ENCODE data around the gene GSG1L. TPM values are rescaled to one million over a fixed set of nuclear protein-coding genes. Genes with fewer than 3 reads are reported as not detected.

The GSG1L gene
- total RNA-seq, 1 donor from 2014 or later, result not detected

DNA sequence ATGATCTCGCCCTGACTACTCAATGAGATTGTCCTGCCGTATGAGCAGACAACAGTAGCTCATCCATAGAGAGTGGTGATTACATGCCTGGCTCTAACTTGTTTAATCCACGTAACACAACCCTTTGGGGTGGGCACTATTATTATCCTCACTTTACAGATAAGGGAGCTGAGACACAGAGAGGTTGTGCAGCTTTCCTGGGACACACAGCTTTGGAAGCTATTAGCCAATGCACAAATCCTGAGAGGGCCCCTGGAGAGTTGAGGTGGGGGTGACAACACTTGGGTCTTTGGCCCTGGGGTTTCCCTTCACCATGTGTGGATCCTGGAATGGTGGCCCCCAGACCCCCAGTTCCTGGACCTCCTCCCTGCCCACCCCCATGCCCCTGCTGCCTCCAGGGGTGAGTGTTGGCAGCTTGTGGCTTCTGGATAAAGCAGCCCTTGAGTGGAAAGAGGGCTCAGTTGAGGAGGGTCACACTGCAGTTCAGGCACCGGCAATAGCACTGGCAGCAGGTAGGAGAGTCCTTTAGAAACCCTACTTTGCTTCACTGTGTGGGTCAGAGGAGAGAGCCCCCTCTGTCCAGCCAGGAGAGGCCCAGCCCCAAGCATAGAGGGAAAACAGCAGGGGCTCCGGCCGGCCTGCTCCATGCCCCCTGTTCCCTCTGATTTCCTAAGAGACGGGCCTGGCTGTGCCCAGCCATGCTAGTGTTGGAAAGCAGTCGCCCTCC lies 282.9 kb downstream of the GSG1L start:
- DNase-seq (ENCODE audit: low spot score) (no peak), ATAC-seq (no peak)

DNA sequence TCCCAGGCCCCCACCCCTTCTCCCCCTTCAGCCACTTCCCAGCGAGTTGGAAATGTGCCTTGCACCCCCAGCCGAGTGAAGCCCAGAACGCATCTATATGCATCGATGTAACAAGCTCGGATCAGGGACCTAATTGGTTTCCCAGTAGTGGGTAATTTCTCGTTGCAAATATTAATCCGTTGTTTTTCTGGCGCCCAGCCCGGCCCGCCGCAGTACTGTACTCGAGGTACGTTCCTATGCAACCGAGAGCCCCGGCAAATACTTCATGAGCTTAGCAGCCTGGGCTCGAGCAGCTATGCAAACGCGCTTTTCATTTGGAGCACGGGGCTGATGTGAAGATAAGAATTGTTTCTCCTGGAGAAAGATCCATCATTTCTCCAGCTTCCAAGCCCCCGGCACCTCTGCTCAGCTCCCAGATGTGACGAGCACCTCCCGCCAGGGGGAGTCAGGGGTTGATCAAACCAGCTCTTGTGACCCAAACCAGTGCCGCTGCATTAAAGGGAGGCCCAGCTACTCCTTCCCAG lies 283.8 kb downstream of the GSG1L start:
- no peak for ATAC-seq
- no peak for DNase-seq (ENCODE audit: low spot score)

DNA sequence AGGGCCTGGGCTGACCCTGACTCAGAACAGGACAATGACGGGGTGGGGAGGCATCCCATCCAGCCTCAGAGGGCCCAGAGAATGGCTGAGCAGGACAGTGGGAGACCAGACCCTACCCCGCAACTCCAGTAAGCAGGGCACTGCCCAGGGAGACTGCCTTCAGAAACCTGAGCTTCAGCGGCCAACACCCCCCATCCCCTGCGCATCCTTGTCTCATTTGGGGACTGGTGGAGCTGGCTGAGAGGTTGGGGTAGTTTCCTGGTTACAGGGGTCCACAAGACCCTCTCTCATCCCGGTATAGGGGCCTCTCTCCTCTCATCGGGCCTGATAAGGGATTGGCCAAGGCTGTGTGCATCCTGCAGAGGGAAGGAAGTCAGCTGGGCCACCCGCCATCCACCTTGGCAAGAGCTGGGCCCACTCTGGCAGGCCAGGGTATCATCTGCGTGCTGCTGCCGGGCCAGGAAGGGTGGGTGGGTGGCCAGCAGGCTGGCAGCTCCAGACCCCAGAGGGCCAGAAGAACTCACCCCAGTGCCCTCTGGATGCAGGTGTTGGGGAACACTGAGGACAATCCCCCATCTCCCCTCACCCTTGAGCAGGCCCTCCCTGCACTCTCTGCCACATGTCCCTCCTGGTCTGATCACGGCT lies 284.5 kb downstream of the GSG1L start:
- no peak for ATAC-seq

DNA sequence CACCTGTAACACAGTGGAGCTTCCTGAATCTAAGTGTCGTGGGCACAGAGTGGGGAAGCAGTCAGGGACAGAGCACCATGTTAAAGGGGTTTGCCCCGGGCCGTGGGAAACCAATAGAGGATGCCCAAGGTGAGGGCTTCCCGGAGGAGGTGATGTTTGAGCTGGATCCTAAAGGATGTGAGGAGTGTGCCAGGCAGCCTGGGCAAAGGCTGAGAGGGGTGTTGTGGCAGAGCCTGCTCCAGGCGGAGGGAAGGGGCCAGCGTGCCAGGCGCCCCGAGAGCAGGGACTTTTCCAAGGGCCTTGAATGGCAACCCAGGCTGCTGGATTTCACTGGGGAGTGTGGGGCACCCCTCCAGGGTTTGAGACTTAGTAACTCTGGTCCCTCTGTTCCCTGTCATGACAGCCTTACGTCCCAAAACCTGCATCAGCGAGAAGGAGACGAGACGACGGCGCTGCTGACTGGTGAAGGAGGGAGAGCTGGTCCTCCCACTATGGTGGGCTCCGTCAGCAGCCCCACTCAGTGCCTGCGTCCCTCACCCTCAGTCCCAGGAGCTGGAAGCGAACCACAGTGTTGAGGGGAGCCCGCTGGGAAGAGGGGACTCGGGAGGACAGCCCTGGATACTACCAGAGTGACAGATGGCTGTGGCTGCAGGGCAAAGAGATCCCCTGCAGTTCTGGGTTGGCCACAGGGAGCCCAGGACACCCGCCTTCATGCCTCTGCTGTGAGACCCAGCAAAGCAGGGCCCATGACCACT lies 285.2 kb downstream of the GSG1L start:
- ATAC-seq (no peak), DNase-seq (ENCODE audit: low spot score) (no peak)

More for the DNA sequence above, 284.5 kb downstream of the GSG1L start:
- no peak for DNase-seq (ENCODE audit: low spot score)

DNA sequence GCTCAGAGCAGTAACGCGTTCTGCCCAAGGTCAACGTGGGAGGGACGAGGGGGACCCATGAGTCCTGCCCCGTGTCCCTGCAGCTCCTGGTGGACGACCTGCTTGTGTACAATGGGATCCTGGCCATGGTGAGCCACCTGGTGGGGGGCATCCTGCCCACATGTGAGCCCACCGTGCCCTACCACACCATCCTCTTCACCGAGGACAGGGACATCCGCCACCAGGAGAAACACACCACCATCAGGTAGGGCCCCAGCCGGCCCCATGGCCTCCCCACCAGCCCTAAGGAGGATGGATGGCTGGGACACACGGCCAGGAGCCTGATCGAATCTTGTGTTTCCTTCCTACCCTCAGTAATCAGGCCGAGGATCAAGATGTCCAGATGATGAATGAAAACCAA lies 286.0 kb downstream of the GSG1L start:
- ATAC-seq, result no peak
- DNase-seq (ENCODE audit: low spot score), result no peak

DNA sequence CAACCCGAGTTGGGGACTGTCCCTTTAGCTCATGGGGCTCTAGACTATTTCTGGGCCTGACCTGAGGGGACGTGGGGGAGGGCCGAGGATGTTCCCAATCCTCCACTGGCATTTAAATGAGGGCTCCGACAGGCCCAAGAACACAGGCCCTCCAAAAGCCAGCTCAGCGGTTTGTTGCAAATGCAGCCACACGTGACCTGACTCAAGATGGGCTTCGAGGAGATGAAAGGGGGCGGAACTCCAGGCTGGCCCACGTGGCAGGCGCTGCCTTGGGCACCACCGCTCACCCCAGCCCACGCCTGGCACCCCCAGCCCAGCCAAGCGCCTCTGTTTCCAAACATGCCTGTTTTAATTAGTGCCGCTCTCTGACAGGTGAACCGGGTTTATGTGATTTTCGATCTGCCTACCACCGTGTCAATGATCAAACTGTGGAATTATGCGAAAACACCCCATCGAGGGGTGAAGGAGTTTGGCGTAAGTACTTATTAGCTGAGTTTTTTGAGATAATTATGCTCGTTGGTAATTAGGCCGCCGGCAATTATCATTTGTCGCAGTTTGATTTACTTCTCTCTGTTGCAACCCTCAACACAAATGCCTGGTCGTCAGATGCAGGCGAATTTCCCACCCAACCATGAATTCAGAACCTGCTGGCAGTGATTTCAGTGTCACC lies 286.8 kb downstream of the GSG1L start:
- no peak for DNase-seq (ENCODE audit: low spot score)
- ATAC-seq, result no peak

DNA sequence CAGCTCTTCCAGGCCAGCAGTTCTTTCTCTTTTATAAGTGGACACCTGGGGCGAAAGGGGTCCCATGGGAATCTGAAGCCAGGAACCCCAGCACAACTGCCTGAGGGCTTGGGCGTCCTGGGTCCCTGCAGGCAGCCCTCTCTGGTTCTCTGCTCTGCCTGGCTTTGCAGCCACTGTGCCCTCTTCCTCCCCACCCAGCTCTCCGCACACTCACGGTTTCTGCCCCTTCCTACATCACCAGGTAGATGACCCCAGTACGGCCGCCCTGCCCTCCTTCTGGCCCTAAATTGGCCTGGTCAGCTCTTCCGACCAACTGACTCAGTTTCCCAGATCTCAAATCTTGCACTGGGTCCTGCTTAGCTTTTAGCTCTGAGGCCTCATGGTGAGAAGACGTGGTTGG lies 288.3 kb downstream of the GSG1L start:
- ATAC-seq (no peak), DNase-seq (ENCODE audit: low spot score) (no peak)

DNA sequence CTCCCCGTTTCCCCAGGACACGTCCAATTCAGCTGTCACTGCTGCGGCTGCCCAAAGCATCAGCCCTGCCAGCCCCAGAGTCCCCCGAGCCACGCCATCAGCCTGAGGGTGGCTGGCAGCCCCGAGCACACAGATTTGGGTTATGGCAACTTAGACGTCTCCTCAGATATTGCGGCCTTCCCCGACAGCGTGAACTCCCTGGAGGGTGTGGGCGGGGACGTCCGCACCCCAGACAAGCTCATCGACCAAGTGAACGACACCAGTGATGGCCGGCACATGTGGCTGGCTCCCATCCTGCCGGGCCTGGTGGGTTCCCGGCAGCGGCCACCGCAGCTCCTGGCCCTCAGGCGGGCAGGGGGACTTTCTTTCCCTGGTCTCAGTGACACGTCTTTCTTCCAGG lies 288.7 kb downstream of the GSG1L start:
- DNase-seq (ENCODE audit: low spot score) (no peak), ATAC-seq (no peak)

DNA sequence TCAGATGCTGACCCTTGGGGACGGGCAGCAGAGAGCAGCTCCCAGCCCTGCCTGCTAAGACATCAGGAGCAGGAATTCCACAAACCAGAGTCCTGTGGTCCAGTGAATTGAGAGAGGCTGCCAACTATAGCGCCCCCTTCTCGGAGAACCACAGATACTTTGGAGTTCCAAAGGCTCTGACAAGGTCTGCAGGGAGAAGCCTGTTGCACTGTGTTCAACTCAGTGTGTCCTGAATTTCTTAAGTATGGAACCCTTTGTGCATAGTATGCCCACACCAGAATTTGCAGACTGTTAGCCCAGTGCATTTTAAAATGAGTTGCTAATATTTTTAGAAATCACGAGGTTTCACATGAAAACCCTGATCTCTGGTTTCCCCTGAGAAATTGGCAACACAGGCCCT lies 290.2 kb downstream of the GSG1L start:
- ATAC-seq, result no peak

DNA sequence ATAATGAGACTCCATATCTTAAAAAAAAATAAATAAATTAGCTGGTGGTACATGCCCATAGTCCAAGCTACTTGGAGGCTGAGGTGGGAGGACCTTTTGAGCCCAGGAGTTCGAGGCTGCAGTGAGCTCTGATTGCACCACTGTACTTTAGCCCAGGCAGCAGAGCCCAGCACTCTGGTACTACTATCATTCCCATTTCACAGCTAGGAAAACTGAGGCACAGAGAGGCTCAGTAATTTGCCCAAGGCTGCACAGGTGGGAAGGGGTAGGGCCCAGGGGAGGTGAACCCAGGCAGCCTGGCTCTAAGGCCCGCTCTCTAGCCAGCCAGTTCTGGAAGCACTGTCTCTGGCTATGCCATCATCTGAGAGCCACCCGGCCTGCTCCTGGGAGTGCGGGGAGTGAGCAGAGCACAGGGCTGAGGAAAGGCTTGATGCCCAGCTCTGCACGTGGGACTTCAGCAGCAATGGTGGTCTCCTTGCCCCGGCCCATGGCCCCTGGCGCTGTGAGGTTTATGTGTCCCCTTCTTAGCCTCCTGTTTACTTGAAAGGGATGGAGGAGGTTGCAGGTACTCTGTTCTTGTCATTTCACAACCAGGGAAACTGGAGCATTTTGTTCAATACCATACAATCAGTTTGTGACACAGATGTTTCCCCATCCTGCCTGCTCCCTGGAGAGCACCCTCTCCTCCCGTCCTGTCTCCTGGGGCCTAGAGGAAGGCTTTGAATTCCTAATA lies 291.3 kb downstream of the GSG1L start:
- DNase-seq (ENCODE audit: low spot score), result no peak
- no peak for ATAC-seq

More for the DNA sequence above, 290.2 kb downstream of the GSG1L start:
- no peak for DNase-seq (ENCODE audit: low spot score)

DNA sequence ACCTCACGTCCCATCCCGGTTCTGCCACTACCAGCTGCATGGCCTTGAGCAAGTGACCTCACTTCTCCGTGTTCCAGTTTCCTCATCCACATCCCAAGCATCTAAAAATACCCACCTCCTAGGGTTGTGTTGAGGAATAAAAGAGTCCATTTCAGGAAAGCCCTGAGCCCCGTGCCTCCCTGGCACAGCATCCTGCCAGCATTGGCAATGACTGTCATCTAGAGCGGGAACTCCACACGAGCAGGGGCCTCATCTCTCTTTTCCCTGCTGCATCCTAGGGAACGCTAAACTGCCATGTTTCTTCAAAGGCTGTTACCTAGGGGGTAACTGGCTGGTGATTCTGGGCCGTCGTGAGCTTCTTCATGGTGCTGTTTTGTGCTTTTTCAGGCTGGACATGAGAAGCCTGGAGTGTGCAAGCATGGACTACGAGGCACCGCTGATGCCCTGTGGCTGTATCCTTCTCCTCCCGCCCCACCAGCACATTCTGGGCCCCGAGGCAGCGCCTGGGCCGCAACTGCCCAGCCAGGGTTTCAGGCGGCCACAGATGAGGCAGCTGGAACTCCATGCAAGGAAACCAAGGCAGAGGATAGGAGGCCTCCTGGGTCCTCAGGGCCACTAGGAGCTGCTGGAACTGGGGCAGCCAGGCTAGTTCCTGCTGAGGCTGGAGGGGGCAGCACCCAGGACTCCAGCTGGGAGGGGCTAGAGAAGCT lies 292.2 kb downstream of the GSG1L start:
- ATAC-seq (no peak), DNase-seq (ENCODE audit: low spot score) (no peak)

DNA sequence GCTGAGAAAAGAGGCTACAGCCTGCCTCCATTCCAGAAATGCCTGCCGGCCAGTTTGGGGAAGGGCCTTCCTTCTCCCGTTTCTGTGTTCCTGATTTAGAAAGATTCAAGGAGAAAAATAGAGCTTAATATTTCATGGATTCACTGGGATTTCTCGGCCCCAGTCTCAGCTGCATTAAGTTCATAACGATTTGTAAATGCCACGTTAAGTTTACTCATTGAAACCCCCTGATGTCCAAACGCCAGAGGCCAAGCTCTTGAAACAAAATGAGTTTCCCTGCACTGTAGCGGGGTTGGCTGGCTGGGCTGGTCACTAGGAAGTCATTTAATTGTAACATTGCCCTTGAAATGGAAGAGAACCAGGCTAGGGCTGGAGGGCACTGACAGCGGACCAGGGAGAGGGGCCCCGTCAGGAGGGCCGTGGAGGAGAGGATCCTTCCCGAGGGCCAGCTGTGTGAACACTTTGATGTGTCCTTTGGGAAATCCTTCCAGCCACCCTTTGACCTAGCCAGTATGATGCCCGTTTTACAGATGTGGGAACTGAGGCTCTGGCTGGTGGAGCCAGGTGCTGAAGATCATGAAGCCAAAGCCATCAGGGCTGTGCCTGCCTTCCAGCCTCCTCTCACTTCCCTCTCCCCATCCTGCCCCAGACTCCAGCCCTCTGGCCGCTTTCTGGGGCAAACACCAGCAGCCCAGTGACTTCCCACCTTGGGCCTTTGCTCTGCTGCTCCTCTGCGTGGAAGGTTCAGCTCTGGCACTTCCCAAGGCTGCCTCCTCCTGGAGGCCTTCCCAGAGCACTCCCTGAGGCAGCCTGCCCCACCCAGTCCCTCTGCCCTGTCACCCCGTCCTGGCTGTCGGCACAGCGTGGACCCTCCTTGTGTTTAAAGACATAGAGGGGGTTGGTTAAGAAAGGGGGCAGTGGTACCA lies 293.0 kb downstream of the GSG1L start:
- DNase-seq (ENCODE audit: low spot score) (no peak), ATAC-seq (no peak)

DNA sequence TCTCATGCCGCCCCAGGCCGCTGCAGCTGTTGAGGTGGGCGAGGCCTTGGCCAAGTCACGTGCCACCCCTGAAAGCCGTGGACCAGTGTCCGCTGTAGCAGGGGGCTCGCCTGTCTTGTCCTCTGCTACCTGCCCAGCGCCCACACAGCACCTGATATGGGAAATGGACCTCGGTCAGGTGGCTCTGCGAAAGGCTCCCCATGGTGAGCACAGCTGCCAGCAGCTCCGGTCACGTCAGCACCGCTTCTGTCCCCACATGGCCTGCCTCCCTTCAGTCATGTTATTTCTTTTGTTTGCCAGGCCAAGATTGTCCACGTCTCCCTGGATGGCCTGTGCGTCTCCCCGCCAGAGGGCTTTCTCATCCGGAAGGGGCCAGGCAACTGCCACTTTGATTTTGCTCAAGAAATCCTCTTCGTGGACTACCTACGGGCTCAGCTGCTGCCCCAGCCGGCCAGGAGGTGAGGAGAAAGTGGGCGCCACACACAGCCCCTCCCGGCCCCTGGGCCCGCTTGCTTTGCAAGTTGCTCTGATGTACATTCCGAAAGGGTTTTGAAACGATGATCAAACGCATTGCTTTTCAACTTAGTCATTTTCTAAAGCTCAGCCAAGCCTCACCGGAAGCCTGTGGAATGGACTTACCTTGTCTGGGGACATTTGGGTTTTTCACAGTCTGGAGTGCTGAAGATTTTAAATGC lies 293.8 kb downstream of the GSG1L start:
- ATAC-seq (no peak), DNase-seq (ENCODE audit: low spot score) (no peak)

DNA sequence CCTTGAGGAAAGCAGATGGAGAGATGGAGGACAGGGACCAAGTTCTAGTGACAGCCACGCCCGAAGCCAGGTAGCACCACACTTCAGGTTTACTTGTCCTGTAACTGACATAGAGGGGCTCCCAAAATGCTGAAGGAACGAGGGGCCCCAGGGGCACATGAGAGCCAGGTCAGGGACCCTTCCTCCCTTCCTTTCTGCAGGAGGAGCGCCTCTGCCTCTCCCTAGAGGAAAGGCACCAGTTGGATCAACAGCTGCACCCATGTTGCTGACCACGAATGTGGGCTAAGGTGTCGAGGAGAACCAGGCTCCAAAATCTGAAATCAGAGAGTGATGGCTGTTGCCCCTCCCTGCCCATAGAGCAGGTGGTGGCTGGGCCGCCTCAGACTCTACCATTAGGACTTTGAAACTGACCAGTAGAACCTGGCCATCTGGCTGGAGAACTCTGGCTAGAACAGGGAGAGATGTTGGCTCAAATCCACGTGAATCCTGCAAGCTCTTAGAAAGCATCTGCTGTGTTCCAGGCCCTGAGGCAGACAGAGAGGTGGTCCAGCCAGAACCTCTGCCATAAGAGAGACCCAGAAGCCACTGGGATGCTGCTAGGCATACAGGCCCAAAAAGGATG lies 294.8 kb downstream of the GSG1L start:
- ATAC-seq, result no peak
- DNase-seq (ENCODE audit: low spot score), result no peak

DNA sequence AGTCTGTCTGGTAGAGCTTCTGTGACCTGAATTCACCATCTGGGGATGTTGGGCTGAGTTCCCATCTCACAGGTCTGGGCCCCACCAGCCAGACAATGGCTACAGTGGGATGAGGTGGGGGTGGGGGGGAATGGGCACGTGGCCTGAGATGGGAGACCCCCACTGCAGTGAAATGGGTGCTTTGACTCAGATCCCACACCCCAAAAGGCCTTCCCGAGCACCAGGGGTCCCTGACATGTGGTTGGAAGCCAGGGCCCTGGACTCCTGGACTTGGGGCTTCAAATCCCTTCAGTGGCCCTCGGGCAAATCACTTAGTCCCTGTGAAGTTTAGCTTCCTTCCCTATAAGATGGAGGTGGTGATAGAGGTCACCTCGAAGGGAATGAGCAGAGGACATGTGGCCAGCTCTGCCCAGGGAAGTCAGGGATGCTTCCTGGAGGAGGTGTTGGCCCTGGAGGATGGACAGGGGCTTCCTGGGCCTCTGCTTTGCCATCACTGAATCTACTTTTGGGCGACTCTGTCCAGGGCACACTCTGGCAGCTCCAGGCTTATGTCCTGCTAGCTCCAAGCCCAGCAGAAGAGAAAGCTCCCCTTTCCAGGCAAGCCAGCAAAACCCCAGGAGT lies 295.4 kb downstream of the GSG1L start:
- no peak for DNase-seq (ENCODE audit: low spot score)
- ATAC-seq, result no peak

DNA sequence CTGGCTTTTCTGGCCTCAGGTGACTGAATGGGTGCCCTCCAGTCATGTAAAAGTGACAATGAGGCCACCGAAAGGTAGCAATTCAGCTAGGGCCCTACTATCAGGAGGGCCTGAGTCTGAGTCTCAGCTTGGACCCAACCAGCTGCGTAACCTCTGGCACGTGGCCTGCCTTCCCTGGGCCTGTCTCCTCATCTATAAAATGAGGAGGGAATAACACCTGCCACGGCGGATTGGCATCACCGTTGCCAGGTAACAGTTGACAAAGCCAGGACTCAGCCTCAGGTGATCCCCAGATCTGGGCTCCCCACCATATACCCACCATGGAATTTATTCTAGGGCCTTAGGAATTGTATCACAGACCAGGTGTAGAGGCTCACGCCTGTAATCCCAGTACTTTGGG lies 296.4 kb downstream of the GSG1L start:
- ATAC-seq (no peak), DNase-seq (ENCODE audit: low spot score) (no peak)

DNA sequence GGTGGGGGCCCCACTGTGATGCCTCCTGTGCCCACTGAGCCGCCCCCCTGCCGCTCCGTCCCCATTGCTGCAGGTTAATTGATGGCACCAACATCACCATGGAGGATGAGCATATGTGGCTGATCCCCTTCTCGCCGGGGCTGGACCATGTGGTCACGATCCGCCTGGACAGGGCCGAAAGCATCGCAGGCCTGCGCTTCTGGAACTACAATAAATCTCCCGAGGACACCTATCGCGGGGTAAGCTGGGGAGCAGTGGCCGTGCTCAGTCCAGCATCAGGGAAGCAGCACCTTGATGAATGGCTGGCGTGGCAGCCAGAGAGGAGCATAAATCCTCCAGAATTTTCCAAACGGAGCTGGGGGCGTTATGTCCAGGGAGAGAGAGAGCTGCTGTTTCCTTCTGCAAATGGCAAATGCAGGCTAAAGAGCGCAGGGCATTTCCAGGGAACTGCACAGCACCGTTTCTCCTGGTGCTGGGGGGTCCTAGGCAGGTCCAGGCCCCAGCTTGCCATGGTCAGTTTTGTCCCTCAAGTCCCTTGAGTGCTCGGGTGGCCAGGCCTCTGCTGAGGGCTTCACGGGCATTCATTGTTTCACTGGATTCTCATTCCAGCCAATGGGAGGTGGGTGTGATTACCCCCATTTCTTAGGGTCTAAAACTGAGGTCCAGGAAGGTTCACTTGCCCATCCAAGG lies 297.1 kb downstream of the GSG1L start:
- no peak for ATAC-seq
- DNase-seq (ENCODE audit: low spot score), result no peak
